DND-41 (cell line): Measurements from ENCODE around the gene ATP10A.

ENCODE experiments used
- ATAC-seq: fragments of 200-7000 bp; cut with Tn5 transposase; 3 replicates; pipeline ENCODE4 v1.9.1; 2021; ENCODE audit warnings: low read depth; ENCODE audit not compliant: insufficient read depth
- DNase-seq: peaks from one replicate; pipeline ENCODE4 v3.0.0-alpha.2; 2020
- H2AFZ ChIP-seq: 2 replicates; pipeline ENCODE4 v1.6.0; 2012; ENCODE audit warnings: low read depth, low read length
- H3K27ac ChIP-seq: 2 replicates; pipeline ENCODE4 v1.5.1; 2012; ENCODE audit warnings: low read length, inconsistent platforms
- H3K27me3 ChIP-seq: fragments of 200-600 bp; sonication (generic); 2 replicates; pipeline ENCODE4 v1.6.0; 2012; ENCODE audit warnings: low read length, mild to moderate bottlenecking, inconsistent platforms; ENCODE audit not compliant: insufficient read depth, poor library complexity
- H3K36me3 ChIP-seq: 2 replicates; pipeline ENCODE4 v1.5.1; 2012; ENCODE audit warnings: low read length, inconsistent platforms; ENCODE audit not compliant: insufficient read depth
- H3K4me1 ChIP-seq: 2 replicates; pipeline ENCODE4 v1.5.1; 2012; ENCODE audit warnings: mild to moderate bottlenecking, low read length; ENCODE audit not compliant: insufficient read depth
- H3K4me2 ChIP-seq: 2 replicates; pipeline ENCODE4 v1.6.0; 2012; ENCODE audit warnings: mild to moderate bottlenecking, moderate library complexity, low read length, inconsistent platforms; ENCODE audit not compliant: insufficient read depth
- H3K4me3 ChIP-seq, 2 experiments: fragments of 200-600 bp in 1 of 2; shearing (Covaris generic) in 1 of 2; 2 replicates each; pipeline ENCODE4 v1.5.1; 2012 to 2016; ENCODE audit warnings: inconsistent platforms in 2 of 2, low read length in 2 of 2, mild to moderate bottlenecking in 2 of 2, low read depth in 1 of 2, moderate library complexity in 1 of 2
- H3K79me2 ChIP-seq: 2 replicates; pipeline ENCODE4 v1.6.0; 2012; ENCODE audit warnings: low read length, inconsistent platforms; ENCODE audit not compliant: insufficient read depth
- H3K9ac ChIP-seq: 2 replicates; pipeline ENCODE4 v1.6.0; 2012; ENCODE audit warnings: low read depth, mild to moderate bottlenecking, inconsistent platforms, low read length, moderate library complexity
- H3K9me3 ChIP-seq: 2 replicates; pipeline ENCODE4 v1.5.1; 2012; ENCODE audit warnings: low read length, moderate library complexity, mild to moderate bottlenecking, inconsistent platforms; ENCODE audit not compliant: insufficient read depth, severe bottlenecking
- H4K20me1 ChIP-seq: 2 replicates; pipeline ENCODE4 v1.6.0; 2012; ENCODE audit warnings: low read length; ENCODE audit not compliant: insufficient read depth
- CTCF ChIP-seq: IDR thresholded peaks from 2 replicates; pipeline ENCODE4 v1.5.1; 2012; ENCODE audit warnings: borderline replicate concordance, low read length, moderate library complexity, mild to moderate bottlenecking; ENCODE audit not compliant: poor library complexity, severe bottlenecking; ENCODE audit errors: extremely low read depth
- EZH2 ChIP-seq: IDR thresholded peaks from 3 replicates; pipeline ENCODE4 v1.6.1; 2012; ENCODE audit warnings: borderline replicate concordance, low read depth, mild to moderate bottlenecking, moderate library complexity, low read length, inconsistent platforms; ENCODE audit not compliant: severe bottlenecking

The ATP10A gene

GRCh38 chr15:25743548-25744275, 119.4 kb downstream of the ATP10A start:
- Histone ChIP-seq H3K79me2 (no peaks in the 10 kb centered on the region), H3K4me3 (no peak overlapping the region), H3K4me2 (no peak overlapping the region), H3K4me1 (no peaks in the 10 kb centered on the region), H3K27ac (no peak overlapping the region), H4K20me1 (no peaks in the 10 kb centered on the region), H3K36me3 (no peaks in the 10 kb centered on the region), H3K27me3 (no peaks in the 10 kb centered on the region), H3K9me3 (no peaks in the 10 kb centered on the region), H2AFZ (no peak overlapping the region), H3K9ac (no peak overlapping the region)
- TF ChIP-seq EZH2, result no peak
- no peak for TF ChIP-seq CTCF
- ATAC-seq, result no peak
- no peak for DNase-seq

GRCh38 chr15:25742776-25743547, 120.2 kb downstream of the ATP10A start:
- Histone ChIP-seq H3K79me2 (no peaks in the 10 kb centered on the region), H3K4me1 (no peaks in the 10 kb centered on the region), H4K20me1 (no peaks in the 10 kb centered on the region), H3K27ac (no peak overlapping the region), H3K36me3 (no peaks in the 10 kb centered on the region), H3K4me2 (no peak overlapping the region), H3K4me3 (no peak overlapping the region), H3K9me3 (no peaks in the 10 kb centered on the region), H3K9ac (no peak overlapping the region), H2AFZ (no peak overlapping the region), H3K27me3 (no peaks in the 10 kb centered on the region)
- ATAC-seq (no peak), DNase-seq (no peak)
- TF ChIP-seq CTCF, result no peak
- no peak for TF ChIP-seq EZH2

GRCh38 chr15:25742041-25742730, 120.9 kb downstream of the ATP10A start:
- no peak overlapping the region for H3K27ac ChIP-seq
- H3K4me1 ChIP-seq, result no peaks in the 10 kb centered on the region
- no peaks in the 10 kb centered on the region for H3K36me3 ChIP-seq
- no peak overlapping the region for H2AFZ ChIP-seq
- H3K79me2 ChIP-seq, result no peaks in the 10 kb centered on the region
- H4K20me1 ChIP-seq, result no peaks in the 10 kb centered on the region
- no peaks in the 10 kb centered on the region for H3K9me3 ChIP-seq
- ATAC-seq, result no peak
- no peak overlapping the region for H3K4me3 ChIP-seq
- H3K4me2 ChIP-seq, result no peak overlapping the region
- no peak for DNase-seq
- TF ChIP-seq EZH2 (no peak), CTCF (no peak)
- no peaks in the 10 kb centered on the region for H3K27me3 ChIP-seq
- H3K9ac ChIP-seq, result no peak overlapping the region
